NT2/D1 (cell line): Measurements from ENCODE around the gene PARVG.

ENCODE experiments used
- SUZ12 ChIP-seq: IDR thresholded peaks from 2 replicates; pipeline ENCODE4 v1.6.1; 2011; ENCODE audit not compliant: insufficient read length, insufficient read depth; ENCODE audit errors: extremely low read depth
- YY1 ChIP-seq: IDR thresholded peaks from 2 replicates; pipeline ENCODE4 v1.6.1; 2011; ENCODE audit not compliant: insufficient read length, insufficient read depth
- ZNF274 ChIP-seq: IDR thresholded peaks from 2 replicates; pipeline ENCODE4 v1.6.1; 2011; ENCODE audit warnings: mild to moderate bottlenecking, low read depth, low read length

- TF ChIP-seq SUZ12: no peak
- no peak for TF ChIP-seq YY1
- no peak for TF ChIP-seq ZNF274
These were observed 22.7 kb upstream of the PARVG start for GRCh38 chr22:44157916-44158618.
